ENCODE results near the gene IPO4. TPM values are rescaled to one million over a fixed set of nuclear protein-coding genes. Genes with fewer than 3 reads are reported as not detected.

IPO4 gene
- total and polyA plus RNA-seq, 2 of the 13 experiments (the other 11 are each of a cell fraction or from before 2014, with no cell fraction given), result 39.0 to 179 TPM

GRCh38 chr14:24213866-24214662, 25.4 kb upstream of the IPO4 start (continued):
- TF ChIP-seq ZNF431 (CRISPR knock-in tag; IDR thresholded peaks at IDR 0.05; ENCODE audit: borderline replicate concordance, low read depth), result no peak
- 0 out of 2 replicates have a peak, but pooled peaks have one; percentile 0 for TF ChIP-seq CREB3 (CRISPR knock-in tag; IDR thresholded peaks at IDR 0.05)
- no peak for TF ChIP-seq NFAT5 (CRISPR knock-in tag; IDR thresholded peaks at IDR 0.05)
- no peak for TF ChIP-seq MXI1 (IDR thresholded peaks at IDR 0.05; ENCODE audit: borderline replicate concordance, low read depth, low read length)
- no peak for TF ChIP-seq ZNF121 (CRISPR knock-in tag; IDR thresholded peaks at IDR 0.05)
- no peak for TF ChIP-seq ZKSCAN1 (IDR thresholded peaks at IDR 0.05; ENCODE audit: low read length)
- TF ChIP-seq ZNF557 (CRISPR knock-in tag; IDR thresholded peaks at IDR 0.05), result no peak
- TF ChIP-seq SKI (IDR thresholded peaks at IDR 0.05; ENCODE audit: partially characterized antibody), result no peak
- 0 out of 2 replicates have a peak, but pooled peaks have one; percentile 38 for TF ChIP-seq SNAI1 (CRISPR knock-in tag; IDR thresholded peaks at IDR 0.05; ENCODE audit: borderline replicate concordance)

All from HepG2 (cell line).